Peyer's patch (tissue), 4 donors: ENCODE measurements around the gene PHLDB2.

ENCODE experiments used
- CTCF ChIP-seq, 6 experiments: fragments of 450-650 bp in 4 of 6; fragments of 200-600 bp in 2 of 6; sonication (generic) in 1 of 6; IDR thresholded peaks; one replicate each; pipeline ENCODE4 v1.5.1; 2017 to 2019; ENCODE audit warnings: antibody characterized with exemption in 6 of 6, mild to moderate bottlenecking in 3 of 6, moderate library complexity in 1 of 6
- POLR2A ChIP-seq, 2 donors: fragments of 450-650 bp; IDR thresholded peaks; one replicate each; pipeline ENCODE4 v1.5.1; 2017; ENCODE audit warnings: antibody characterized with exemption in 2 of 2, mild to moderate bottlenecking in 2 of 2, moderate library complexity in 2 of 2

- no peak for TF ChIP-seq POLR2A (IDR thresholded peaks at IDR 0.05)
- no peak for TF ChIP-seq CTCF (IDR thresholded peaks at IDR 0.05)
These were observed 80.8 kb downstream of the PHLDB2 start for GRCh38 chr3:111939873-111940272.
